H1 (cell line): ENCODE data around the gene DOCK3. TPM values are rescaled to one million over a fixed set of nuclear protein-coding genes. Genes with fewer than 3 reads are reported as not detected.
"Not testable (repeated sequence)": the region's sequence is repeated elsewhere in the genome, so short reads cannot be mapped to it uniquely, and the experiment has no call there.

Experiments
- CTCF ChIA-PET: fragments of 300-600 bp; sonication (Branson Sonifier 250); formaldehyde crosslinking; loops from one replicate; lab custom pipeline; 2021; ENCODE audit not compliant: partially characterized antibody; lab: Charles Lee
- POLR2A ChIA-PET: fragments of 300-600 bp; sonication (Branson Sonifier 250); formaldehyde crosslinking; loops from one replicate; lab custom pipeline; 2021; ENCODE audit warnings: inconsistent platforms; ENCODE audit not compliant: partially characterized antibody; lab: Charles Lee
- DNase-seq, 2 experiments: peaks; one replicate each; pipeline versions ENCODE4 v3.0.0 to v3.0.0-alpha.2; 2010 to 2022; ENCODE audit warnings: low spot score in 2 of 2, low read depth in 1 of 2, mixed read lengths in 1 of 2
- FAIRE-seq: peaks from 2 replicates; lab custom pipeline; 2011; peaks lifted over from hg19 to GRCh38; lab: Jason Lieb, UNC
- H2AFZ ChIP-seq: 2 replicates; pipeline ENCODE4 v1.8.1; 2012; ENCODE audit warnings: low read length, inconsistent platforms
- H2AK5ac ChIP-seq: 2 replicates; pipeline ENCODE4 v1.6.1; 2013; ENCODE audit warnings: low read depth, low read length
- H2BK120ac ChIP-seq: replicated peaks from 2 replicates; pipeline ENCODE3; 2013; ENCODE audit warnings: low read depth, low read length, inconsistent platforms
- H2BK12ac ChIP-seq: 2 replicates; pipeline ENCODE4 v1.6.1; 2013; ENCODE audit warnings: low read depth, low read length
- H2BK15ac ChIP-seq: 2 replicates; pipeline ENCODE4 v1.6.1; 2013; ENCODE audit warnings: low read length
- H2BK20ac ChIP-seq: 2 replicates; pipeline ENCODE4 v1.6.1; 2013; ENCODE audit warnings: low read length
- H2BK5ac ChIP-seq: 2 replicates; pipeline ENCODE4 v1.6.1; 2013; ENCODE audit warnings: low read depth, low read length
- H3K14ac ChIP-seq: 2 replicates; pipeline ENCODE4 v1.6.1; 2013; ENCODE audit warnings: inconsistent platforms; ENCODE audit not compliant: insufficient read length
- H3K18ac ChIP-seq: 2 replicates; pipeline ENCODE4 v1.6.1; 2013; ENCODE audit warnings: low read length; ENCODE audit errors: extremely low read depth
- H3K23ac ChIP-seq: 2 replicates; pipeline ENCODE4 v1.6.1; 2013; ENCODE audit warnings: inconsistent platforms; ENCODE audit not compliant: insufficient read length
- H3K23me2 ChIP-seq: 2 replicates; pipeline ENCODE4 v1.6.1; 2013; ENCODE audit warnings: low read depth, low read length
- H3K27ac ChIP-seq: 2 replicates; pipeline ENCODE4 v1.6.1; 2011; ENCODE audit warnings: low read depth, low read length, inconsistent platforms
- H3K27me3 ChIP-seq, 4 experiments: replicated peaks in 1 of 4; 1 replicate in 1 of 4; 2 replicates in 3 of 4; pipeline versions ENCODE4 v1.6.1 to v1.8.1; 2011 to 2013; ENCODE audit warnings: low read length in 3 of 4, mild to moderate bottlenecking in 3 of 4, inconsistent platforms in 2 of 4, mixed read lengths in 2 of 4, moderate library complexity in 1 of 4; ENCODE audit not compliant: control insufficient read depth in 3 of 4, insufficient read depth in 3 of 4; ENCODE audit errors: extremely low read depth in 1 of 4
- H3K36me3 ChIP-seq, 4 experiments: 2 replicates each; pipeline versions ENCODE4 v1.6.1 to v1.8.1; 2011 to 2013; ENCODE audit warnings: mild to moderate bottlenecking in 4 of 4, low read length in 3 of 4, moderate library complexity in 2 of 4, control low read depth in 1 of 4, inconsistent platforms in 1 of 4; ENCODE audit not compliant: insufficient read depth in 4 of 4, control insufficient read depth in 2 of 4
- H3K4ac ChIP-seq: replicated peaks from 2 replicates; pipeline ENCODE3; 2013; ENCODE audit warnings: low read length, low read depth, mixed read lengths, inconsistent platforms; ENCODE audit not compliant: insufficient read length
- H3K4me1 ChIP-seq, 4 experiments: replicated peaks in 1 of 4; 1 replicate in 1 of 4; 2 replicates in 3 of 4; pipeline versions ENCODE4 v1.6.1 to v1.8.1; 2011 to 2013; ENCODE audit warnings: low read length in 3 of 4, inconsistent platforms in 2 of 4, mixed read lengths in 1 of 4; ENCODE audit not compliant: insufficient read depth in 4 of 4, control insufficient read depth in 3 of 4
- H3K4me2 ChIP-seq, 2 experiments: 2 replicates each; pipeline versions ENCODE4 v1.6.1 to v1.8.1; 2011 to 2013; ENCODE audit warnings: low read depth in 2 of 2, low read length in 2 of 2, control low read depth in 1 of 2, inconsistent platforms in 1 of 2, mild to moderate bottlenecking in 1 of 2; ENCODE audit not compliant: insufficient read depth in 1 of 2
- H3K4me3 ChIP-seq, 4 experiments: fragments of 200-600, 300-600 bp in 1 of 4; sonication (generic), shearing (Covaris generic), sonication (Bioruptor Twin) in 1 of 4; 2 replicates each; pipeline versions ENCODE4 v1.5.1 to v1.8.1; 2011 to 2016; ENCODE audit warnings: low read length in 4 of 4, low read depth in 3 of 4, control low read depth in 2 of 4, inconsistent platforms in 2 of 4, mild to moderate bottlenecking in 2 of 4, mixed read lengths in 1 of 4, moderate library complexity in 1 of 4; ENCODE audit not compliant: insufficient read depth in 2 of 4; ENCODE audit errors: extremely low read depth in 1 of 4
- H3K56ac ChIP-seq: replicated peaks from 2 replicates; pipeline ENCODE3; 2013; ENCODE audit warnings: low read depth, mild to moderate bottlenecking, mixed read lengths, low read length, inconsistent platforms; ENCODE audit not compliant: insufficient read length
- H3K79me1 ChIP-seq: 2 replicates; pipeline ENCODE4 v1.6.1; 2013; ENCODE audit warnings: low read depth, low read length, control low read depth
- H3K79me2 ChIP-seq, 2 experiments: 2 replicates each; pipeline versions ENCODE4 v1.6.1 to v1.8.1; 2012 to 2013; ENCODE audit warnings: low read length in 2 of 2, mild to moderate bottlenecking in 2 of 2, inconsistent platforms in 1 of 2; ENCODE audit not compliant: insufficient read depth in 2 of 2, control insufficient read depth in 1 of 2
- H3K9ac ChIP-seq, 4 experiments: replicated peaks in 1 of 4; 1 replicate in 1 of 4; 2 replicates in 3 of 4; pipeline versions ENCODE4 v1.6.1 to v1.8.1; 2011 to 2013; ENCODE audit warnings: low read depth in 3 of 4, low read length in 3 of 4, control low read depth in 2 of 4, mild to moderate bottlenecking in 2 of 4, moderate library complexity in 2 of 4, inconsistent platforms in 1 of 4; ENCODE audit errors: extremely low read depth in 1 of 4
- H3K9me3 ChIP-seq, 2 experiments: 2 replicates each; pipeline versions ENCODE4 v1.6.1 to v1.8.1; 2012 to 2013; ENCODE audit warnings: mild to moderate bottlenecking in 2 of 2, moderate library complexity in 2 of 2, control low read depth in 1 of 2, inconsistent platforms in 1 of 2, low read depth in 1 of 2, low read length in 1 of 2, mixed read lengths in 1 of 2; ENCODE audit not compliant: insufficient read depth in 2 of 2
- H4K20me1 ChIP-seq, 2 experiments: replicated peaks in 1 of 2; 2 replicates each; pipeline versions ENCODE3 to v1.8.1; 2011 to 2013; ENCODE audit warnings: inconsistent platforms in 2 of 2, low read length in 2 of 2, mild to moderate bottlenecking in 1 of 2; ENCODE audit not compliant: insufficient read depth in 2 of 2, control insufficient read depth in 1 of 2
- H4K5ac ChIP-seq: 2 replicates; pipeline ENCODE4 v1.6.1; 2013; ENCODE audit warnings: low read length, low read depth, mixed read lengths, inconsistent platforms; ENCODE audit not compliant: insufficient read length
- H4K8ac ChIP-seq: 2 replicates; pipeline ENCODE4 v1.8.0; 2013; ENCODE audit warnings: mild to moderate bottlenecking, moderate library complexity, low read length, inconsistent platforms; ENCODE audit not compliant: insufficient read depth; ENCODE audit errors: extremely low read depth
- H4K91ac ChIP-seq: replicated peaks from 2 replicates; pipeline ENCODE3; 2013; ENCODE audit warnings: low read length, mixed read lengths, inconsistent platforms; ENCODE audit not compliant: insufficient read length
- WGBS, 2 experiments: shearing (Covaris generic) in 1 of 2; methylation state at CpG; one replicate each; pipeline versions ENCODE4 v1.1.6 to v1.1.7; 2013 to 2015; ENCODE audit warnings: low lambda C conversion rate in 2 of 2, mixed read lengths in 2 of 2, inconsistent platforms in 1 of 2, low coverage in 1 of 2, missing lambda C conversion rate in 1 of 2; ENCODE audit not compliant: insufficient replicate concordance in 2 of 2, insufficient coverage in 1 of 2, insufficient read length in 1 of 2; ENCODE audit errors: extremely low coverage in 1 of 2, missing lambda C conversion rate in 1 of 2; 5-methylcytosine and 5-hydroxymethylcytosine counted together
- polyA plus RNA-seq, 7 experiments: library from polyadenylated mRNA; depleted of rRNA in 3 of 7; stranded (reverse) in 5 of 7; unstranded in 2 of 7; fragments of >200 nt in 5 of 7; fragments of 200-250 nt in 2 of 7; gene quantifications; 1 replicate in 5 of 7; 2 replicates in 1 of 7; 4 replicates in 1 of 7; pipeline versions ENCODE4 v1.2.1 to v1.2.3, GENCODE V29; 2011 to 2013; ENCODE audit warnings: missing spikeins in 2 of 7, mixed read lengths in 2 of 7
- total RNA-seq: library from RNA; stranded (reverse); fragmentation: NEBNext Ultra II Directional; extraction: Animal tissue kit (Norgen Biotek cat#: 25700); gene quantifications from 2 replicates; pipeline ENCODE4 v1.2.1, GENCODE V29; 2021

The DOCK3 gene
- total and polyA plus RNA-seq, 2 of the 8 experiments (the other 6 are each of a cell fraction or from before 2014, with no cell fraction given) = 2.7 to 5.0 TPM

DNA sequence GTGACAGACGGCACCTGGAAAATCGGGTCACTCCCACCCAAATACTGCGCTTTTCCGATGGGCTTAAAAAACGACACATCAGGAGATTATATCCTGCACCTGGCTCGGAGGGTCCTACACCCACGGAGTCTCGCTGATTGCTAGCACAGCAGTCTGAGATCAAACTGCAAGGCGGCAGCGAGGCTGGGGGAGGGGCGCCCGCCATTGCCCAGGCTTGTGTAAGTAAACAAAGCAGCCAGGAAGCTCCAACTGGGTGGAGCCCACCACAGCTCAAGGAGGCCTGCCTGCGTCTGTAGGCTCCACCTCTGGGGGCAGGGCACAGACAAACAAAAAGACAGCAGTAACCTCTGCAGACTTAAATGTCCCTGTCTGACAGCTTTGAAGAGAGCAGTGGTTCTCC lies 524.6 kb downstream of the DOCK3 start:
- H3K56ac ChIP-seq, H4K91ac ChIP-seq, H2BK12ac ChIP-seq, H3K27me3 ChIP-seq, H3K79me1 ChIP-seq, H4K8ac ChIP-seq, H2AFZ ChIP-seq, H2BK5ac ChIP-seq, H2BK120ac ChIP-seq, H3K18ac ChIP-seq, H3K14ac ChIP-seq, H3K4me3 ChIP-seq, H3K4ac ChIP-seq, CTCF ChIA-PET, H2BK15ac ChIP-seq, DNase-seq, FAIRE-seq, H3K23ac ChIP-seq, H2AK5ac ChIP-seq, H4K20me1 ChIP-seq, H3K4me2 ChIP-seq, H4K5ac ChIP-seq, H3K23me2 ChIP-seq, POLR2A ChIA-PET, H2BK20ac ChIP-seq, H3K4me1 ChIP-seq, H3K36me3 ChIP-seq, H3K79me2 ChIP-seq, H3K27ac ChIP-seq, H3K9ac ChIP-seq: not testable (repeated sequence)
- H3K9me3 ChIP-seq = peaks cover 16 to 21% of the 10 kb centered on the region in 2 experiments
- WGBS, 2 experiments = 97% methylated on average over 12 of the region's 13 CpGs; no CpG with 5 or more reads in 1 of the 2 experiments
